COLO829 (cell line): ENCODE data around the gene DISC1.
"Not testable (repeated sequence)": the region's sequence is repeated elsewhere in the genome, so short reads cannot be mapped to it uniquely, and the experiment has no call there.

Experiments
- DNase-seq: peaks from one replicate; pipeline ENCODE4 v3.0.0; 2012; ENCODE audit warnings: low spot score

DISC1 gene

GRCh38 chr1:231605149-231606100 lies 21.2 kb upstream of the DISC1 start:
- DNase-seq, result no peak

- no peak for DNase-seq
Measured at GRCh38 chr1:231606712-231607111, 19.9 kb upstream of the DISC1 start.

GRCh38 chr1:231610388-231610787 lies 16.2 kb upstream of the DISC1 start:
- no peak for DNase-seq

- DNase-seq, result no peak
Measured at GRCh38 chr1:231611111-231611510, 15.5 kb upstream of the DISC1 start.

GRCh38 chr1:231611851-231612250 lies 14.7 kb upstream of the DISC1 start:
- no peak for DNase-seq

- DNase-seq, result no peak
Measured at GRCh38 chr1:231612393-231613089, 14.0 kb upstream of the DISC1 start.

GRCh38 chr1:231613419-231614349 lies 12.9 kb upstream of the DISC1 start:
- DNase-seq, result no peak

GRCh38 chr1:231616667-231617066 lies 9.9 kb upstream of the DISC1 start:
- no peak for DNase-seq

GRCh38 chr1:231618609-231619256 lies 7.9 kb upstream of the DISC1 start:
- DNase-seq, result no peak

- no peak for DNase-seq
Measured at GRCh38 chr1:231619257-231619634, 7.3 kb upstream of the DISC1 start.

GRCh38 chr1:231625042-231625441 lies 1.5 kb upstream of the DISC1 start:
- not testable (repeated sequence) for DNase-seq

GRCh38 chr1:231625975-231626534 lies 535 bp upstream of the DISC1 start:
- no peak for DNase-seq

GRCh38 chr1:231626951-231627614 lies 493 bp downstream of the DISC1 start:
- DNase-seq, result peak; percentile 65

- no peak for DNase-seq
Measured at GRCh38 chr1:231628207-231628876, 1.8 kb downstream of the DISC1 start.

GRCh38 chr1:231629132-231629531 lies 2.5 kb downstream of the DISC1 start:
- DNase-seq, result no peak

GRCh38 chr1:231630558-231631205 lies 4.1 kb downstream of the DISC1 start:
- DNase-seq, result no peak

GRCh38 chr1:231631717-231632116 lies 5.1 kb downstream of the DISC1 start:
- DNase-seq, result no peak

- DNase-seq, result no peak
Measured at GRCh38 chr1:231632119-231632518, 5.5 kb downstream of the DISC1 start.

GRCh38 chr1:231634323-231635013 lies 7.9 kb downstream of the DISC1 start:
- DNase-seq, result no peak
